ENCODE data around the gene SPIC. TPM values are rescaled to one million over a fixed set of nuclear protein-coding genes. Genes with fewer than 3 reads are reported as not detected.

Gene SPIC
- total and polyA plus RNA-seq, 8 donors: not detected

DNA sequence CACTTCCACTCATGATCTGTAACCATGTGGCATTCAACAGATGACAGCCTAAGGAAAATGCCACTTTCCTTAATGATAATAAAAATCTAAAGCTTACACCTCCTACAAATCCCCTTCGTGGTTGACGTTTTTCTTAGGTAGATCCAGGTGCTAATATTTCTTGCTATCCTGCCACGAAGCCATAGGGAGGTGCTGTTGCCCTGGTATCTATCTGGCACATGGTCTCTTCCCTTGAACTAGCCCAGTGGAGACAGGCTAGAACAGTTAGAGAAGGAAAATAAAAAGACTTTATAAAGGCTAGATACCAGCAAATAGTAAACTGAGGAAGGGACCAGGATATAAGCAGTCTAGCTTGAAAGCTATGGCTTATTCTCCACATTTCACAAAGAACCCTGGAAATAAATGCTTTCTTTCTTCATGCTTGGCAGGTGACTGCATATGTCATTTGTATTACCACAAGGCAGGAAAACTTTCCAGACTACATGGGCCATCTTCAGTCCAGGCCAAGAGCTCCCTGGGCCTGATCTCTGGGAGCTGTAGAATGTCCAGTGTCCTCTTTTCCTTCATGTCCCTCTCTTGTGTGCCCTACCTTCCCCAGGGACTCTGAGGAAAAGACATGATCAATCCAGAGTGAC, 15.3 kb downstream of the SPIC start:
- 3 to 4% methylated on average over 3 of the region's 3 CpGs for WGBS, 2 donors
- intact Hi-C loops (cut with DNase I): no loop called here

DNA sequence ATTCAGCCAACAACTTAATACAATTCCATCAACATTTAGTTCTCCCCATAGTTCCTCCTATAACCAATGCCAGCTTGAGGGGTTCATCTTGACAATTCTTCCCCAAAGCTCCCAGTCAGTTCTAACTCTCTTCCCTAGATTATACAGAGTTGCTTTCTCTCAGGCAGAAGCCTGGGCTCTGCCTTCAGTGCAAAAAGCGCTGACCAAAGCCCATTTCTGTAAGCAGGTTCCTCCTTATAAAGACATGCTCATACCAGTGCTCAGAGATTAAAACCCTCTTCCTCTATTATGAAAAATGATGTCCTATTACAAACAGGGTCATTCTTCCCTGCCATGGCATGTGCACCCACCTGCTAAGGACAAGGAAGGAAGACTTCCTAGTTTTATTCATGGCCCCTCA, 16.2 kb downstream of the SPIC start:
- intact Hi-C loops (cut with DNase I): no loop called here
- DNase-seq (no peak), FAIRE-seq (no peak), ATAC-seq (peak in 1 of 4 donors; percentile 63)
- H3K4me1 ChIP-seq: no peaks in the 10 kb centered on the region
- no peak overlapping the region for H3K27ac ChIP-seq
- no peaks in the 10 kb centered on the region for H3K9me3 ChIP-seq
- WGBS, 2 donors: 91 to 96% methylated on average over 1 of the region's 1 CpG
- H3K27me3 ChIP-seq: no peaks in the 10 kb centered on the region
- H3K36me3 ChIP-seq: no peaks in the 10 kb centered on the region
- no peak for TF ChIP-seq CTCF (IDR thresholded peaks at IDR 0.05)
- no peak overlapping the region for H3K4me3 ChIP-seq

More for the DNA sequence above, 15.3 kb downstream of the SPIC start:
- Histone ChIP-seq H3K27ac (no peak overlapping the region), H3K9me3 (no peaks in the 10 kb centered on the region), H3K27me3 (no peaks in the 10 kb centered on the region), H3K4me3 (no peak overlapping the region), H3K36me3 (no peaks in the 10 kb centered on the region), H3K4me1 (no peaks in the 10 kb centered on the region)
- FAIRE-seq (no peak), DNase-seq (peak in 2 of 6 donors; percentile 25 to 46), ATAC-seq (peak; percentile 85 to 98 (median 93))
- TF ChIP-seq CTCF (IDR thresholded peaks at IDR 0.05): no peak

DNA sequence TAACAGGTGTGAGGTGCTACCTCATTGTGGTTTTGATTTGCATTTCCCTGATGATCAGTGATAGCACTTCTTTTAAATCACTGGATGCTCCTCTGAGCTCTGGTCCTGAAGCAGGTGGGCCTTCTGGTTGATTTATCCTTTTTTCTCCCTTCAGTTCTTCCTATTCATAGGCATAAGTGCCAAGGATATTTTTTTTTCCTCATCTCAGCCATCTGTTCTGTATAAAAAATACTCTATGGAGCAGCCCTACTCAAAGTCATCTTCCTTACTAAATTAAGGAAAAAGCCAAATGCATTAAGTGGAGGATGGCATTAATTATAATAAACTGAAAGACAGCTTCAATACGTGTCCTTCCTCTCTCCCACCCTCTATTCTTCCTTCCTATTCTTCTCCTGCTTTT, 18.4 kb downstream of the SPIC start:
- Histone ChIP-seq H3K27ac (no peak overlapping the region), H3K9me3 (no peaks in the 10 kb centered on the region), H3K27me3 (no peaks in the 10 kb centered on the region), H3K4me3 (no peak overlapping the region), H3K4me1 (no peaks in the 10 kb centered on the region), H3K36me3 (no peaks in the 10 kb centered on the region)
- no peak for FAIRE-seq
- ATAC-seq: no peak
- intact Hi-C loops (cut with DNase I): no loop called here
- DNase-seq: no peak
- 76 to 77% methylated on average over 1 of the region's 1 CpG for WGBS, 2 donors
- TF ChIP-seq CTCF (IDR thresholded peaks at IDR 0.05): no peak

GRCh38 chr12:101498252-101498651, 23.1 kb downstream of the SPIC start:
- DNase-seq (no peak), FAIRE-seq (no peak), ATAC-seq (no peak)
- no peaks in the 10 kb centered on the region for H3K27me3 ChIP-seq
- no peaks in the 10 kb centered on the region for H3K9me3 ChIP-seq
- TF ChIP-seq CTCF (IDR thresholded peaks at IDR 0.05): no peak
- intact Hi-C loops (cut with DNase I): no loop called here
- WGBS, 2 donors: 51 to 54% methylated on average over 3 of the region's 3 CpGs
- H3K4me3 ChIP-seq: no peak overlapping the region
- no peak overlapping the region for H3K27ac ChIP-seq
- H3K36me3 ChIP-seq: no peaks in the 10 kb centered on the region
- peaks cover 5 to 12% (median 8%) of the 10 kb centered on the region in 3 donors for H3K4me1 ChIP-seq

DNA sequence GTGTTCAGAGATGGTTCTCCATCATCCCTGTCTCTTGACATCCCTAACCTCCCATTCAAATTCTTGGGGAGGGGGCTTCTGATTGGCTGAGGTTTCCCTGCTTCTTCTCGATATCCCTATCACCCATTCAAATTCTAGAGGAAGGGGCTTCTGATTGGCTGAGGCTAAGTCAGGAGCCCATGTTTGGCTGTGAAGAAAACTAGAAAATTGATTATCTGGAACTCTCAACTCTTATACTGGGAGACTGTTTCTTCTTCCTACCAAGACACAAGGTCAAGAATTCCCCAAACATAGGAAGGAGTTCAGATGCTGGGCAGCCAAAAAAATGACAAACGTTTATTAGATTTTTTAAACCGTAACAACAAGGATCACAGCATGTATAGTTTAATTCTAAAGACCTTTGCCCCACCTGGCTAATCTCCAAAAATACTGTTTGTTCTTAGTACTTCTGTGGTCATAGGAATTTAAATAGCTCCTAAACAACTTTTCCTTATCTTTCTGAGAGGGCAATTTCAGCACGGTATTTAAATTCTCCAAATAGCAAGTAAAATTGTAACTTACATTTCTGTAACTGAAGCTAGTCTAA, 26.4 kb downstream of the SPIC start:
- peak; percentile 82 to 87 (median 85) for ATAC-seq
- Histone ChIP-seq H3K4me3 (no peak overlapping the region), H3K27ac (no peak overlapping the region), H3K9me3 (no peaks in the 10 kb centered on the region), H3K4me1 (peaks cover 5 to 12% (median 8%) of the 10 kb centered on the region in 3 donors), H3K36me3 (no peaks in the 10 kb centered on the region), H3K27me3 (no peaks in the 10 kb centered on the region)
- DNase-seq: no peak
- intact Hi-C loops (cut with DNase I): no loop called here
- no peak for FAIRE-seq
- TF ChIP-seq CTCF (IDR thresholded peaks at IDR 0.05): no peak
- 18 to 22% methylated on average over 4 of the region's 4 CpGs for WGBS, 2 donors

Data from pancreas (tissue), 10 donors.